Hematopoietic multipotent progenitor cell treated with erythropoietin and hydrocortisone succinate and interleukin-3 and kit ligand, for 8 days (in vitro differentiated cells): ENCODE results near the gene CARD14.
"Not testable (repeated sequence)": the region's sequence is repeated elsewhere in the genome, so short reads cannot be mapped to it uniquely, and the experiment has no call there.

Experiments
- DNase-seq: peaks from one replicate; pipeline ENCODE4 v3.0.0-alpha.2; 2015

Gene CARD14

GRCh38 chr17:80228477-80228876 lies 58.6 kb downstream of the CARD14 start:
- DNase-seq, result no peak

GRCh38 chr17:80229011-80229410 lies 59.2 kb downstream of the CARD14 start:
- no peak for DNase-seq

DNA sequence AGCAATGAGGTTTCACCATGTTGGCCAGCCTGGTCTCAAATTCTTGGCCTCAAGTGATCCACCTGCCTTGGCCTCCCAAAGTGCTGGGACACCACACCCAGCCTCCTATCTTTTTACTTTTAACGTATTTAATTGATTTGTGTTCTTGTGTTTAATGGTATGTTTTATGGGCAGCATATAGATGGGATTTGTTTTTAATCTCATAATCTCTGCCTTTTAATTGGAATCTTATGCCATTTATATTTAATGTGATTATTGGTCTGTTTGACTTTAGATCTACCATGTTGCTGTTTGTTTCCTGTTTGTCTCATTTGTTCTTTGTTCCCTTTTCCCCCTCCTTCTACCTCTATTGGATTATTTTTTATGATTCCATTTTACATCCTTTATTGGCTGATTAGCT lies 62.6 kb downstream of the CARD14 start:
- no peak for DNase-seq

DNA sequence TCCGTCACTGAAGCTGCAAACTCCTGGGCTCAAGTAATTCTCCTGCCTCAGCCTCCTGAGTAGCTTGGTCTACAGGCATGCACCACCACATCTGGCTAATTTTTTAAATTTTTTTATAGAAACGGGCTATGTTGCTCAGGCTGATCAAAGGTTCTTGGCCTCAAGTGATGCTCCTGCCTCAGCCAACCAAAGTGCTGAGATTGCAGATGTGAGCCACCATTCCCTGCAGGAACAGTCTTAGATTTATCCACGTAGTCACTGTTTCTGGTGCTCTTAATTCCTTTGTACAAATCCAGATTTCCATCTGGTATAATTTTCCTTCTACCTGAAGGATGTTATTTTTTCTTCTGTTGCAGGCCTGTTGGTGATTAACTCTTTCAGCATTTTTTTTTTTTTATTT lies 63.4 kb downstream of the CARD14 start:
- DNase-seq, result no peak

GRCh38 chr17:80236911-80237310 lies 67.1 kb downstream of the CARD14 start:
- DNase-seq, result no peak

GRCh38 chr17:80237386-80237785 lies 67.6 kb downstream of the CARD14 start:
- no peak for DNase-seq

DNA sequence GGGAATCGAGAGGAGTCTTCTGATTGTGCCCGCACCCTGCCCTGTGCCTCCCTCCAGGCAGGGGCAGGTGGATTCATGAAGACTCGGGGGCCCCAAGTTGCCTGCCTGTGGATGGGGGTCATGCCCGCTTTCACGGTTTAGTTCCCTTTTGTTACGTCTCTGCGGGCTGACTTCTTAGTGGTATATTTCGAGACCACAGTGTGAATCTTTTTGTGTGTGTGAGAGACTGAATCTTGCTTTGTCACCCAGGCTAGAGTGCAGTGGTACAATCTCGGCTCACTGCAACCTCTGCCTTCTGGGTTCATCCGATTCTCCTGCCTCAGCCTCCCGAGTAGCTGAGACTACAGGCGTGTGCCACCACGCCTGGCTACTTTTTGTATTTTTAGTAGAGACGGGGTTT lies 72.7 kb downstream of the CARD14 start:
- DNase-seq, result no peak

DNA sequence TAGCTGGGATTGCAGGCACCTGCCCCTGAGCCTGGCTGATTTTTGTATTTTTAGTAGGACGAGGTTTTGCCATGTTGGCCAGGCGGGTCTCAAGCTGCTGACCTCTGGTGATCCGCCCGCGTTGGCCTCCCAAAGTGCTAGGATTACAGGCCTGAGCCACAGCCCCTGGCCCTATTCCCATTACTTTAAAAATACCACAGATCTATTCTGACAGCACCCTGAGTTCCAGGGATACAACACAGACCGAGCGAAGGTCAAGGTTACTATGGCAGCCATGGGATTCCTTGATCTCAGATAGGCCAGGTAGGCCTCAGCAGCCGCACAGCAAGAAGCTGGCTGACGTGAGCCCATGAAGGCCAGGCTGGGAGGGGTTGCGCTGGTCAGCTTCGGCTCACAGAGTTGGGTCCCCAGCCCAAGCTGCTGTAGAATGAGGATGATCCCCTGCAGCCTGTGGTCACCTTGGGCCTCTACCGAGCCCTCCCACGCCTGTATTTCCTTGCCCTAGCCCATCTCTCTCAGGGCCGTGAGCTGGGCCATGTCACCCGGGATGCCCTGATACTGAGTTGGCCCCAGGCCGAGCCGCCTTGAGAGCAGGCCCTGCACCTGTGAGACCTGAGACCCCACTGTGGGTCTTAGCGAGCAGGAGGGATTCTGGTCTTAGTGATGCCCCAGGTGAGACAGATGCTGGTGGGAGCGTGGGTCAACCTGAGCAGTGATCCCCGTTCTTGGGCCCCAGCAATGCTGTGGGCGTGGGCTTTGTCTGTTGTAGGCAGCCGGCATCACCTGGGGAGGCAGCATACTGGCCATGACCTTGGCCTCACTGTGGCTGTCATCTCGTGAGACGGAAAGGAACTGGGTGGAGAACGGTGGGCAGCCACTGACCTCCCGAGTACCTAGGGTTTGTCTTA lies 74.0 kb downstream of the CARD14 start:
- DNase-seq, result no peak

DNA sequence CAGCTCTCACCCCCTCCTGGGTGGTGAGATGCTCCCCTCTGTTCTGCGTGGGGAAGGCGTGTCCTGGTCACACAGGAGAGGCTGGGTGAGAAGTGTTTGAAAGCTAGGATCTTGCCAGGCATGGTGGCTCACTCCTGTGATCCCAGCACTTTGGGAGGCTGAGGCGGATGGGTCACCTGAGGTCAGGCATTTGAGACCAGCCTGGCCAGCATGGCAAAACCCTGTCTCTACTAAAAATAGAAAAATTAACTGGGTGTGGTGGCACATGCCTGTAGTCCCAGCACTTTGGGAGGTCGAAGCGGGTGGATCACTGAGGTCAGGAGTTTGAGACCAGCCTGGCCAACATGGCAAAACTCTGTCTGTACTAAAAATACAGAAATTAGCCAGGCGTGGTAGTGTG lies 74.6 kb downstream of the CARD14 start:
- DNase-seq, result not testable (repeated sequence)

- DNase-seq, result no peak
Observed at GRCh38 chr17:80244871-80245509, 75.2 kb downstream of the CARD14 start.

DNA sequence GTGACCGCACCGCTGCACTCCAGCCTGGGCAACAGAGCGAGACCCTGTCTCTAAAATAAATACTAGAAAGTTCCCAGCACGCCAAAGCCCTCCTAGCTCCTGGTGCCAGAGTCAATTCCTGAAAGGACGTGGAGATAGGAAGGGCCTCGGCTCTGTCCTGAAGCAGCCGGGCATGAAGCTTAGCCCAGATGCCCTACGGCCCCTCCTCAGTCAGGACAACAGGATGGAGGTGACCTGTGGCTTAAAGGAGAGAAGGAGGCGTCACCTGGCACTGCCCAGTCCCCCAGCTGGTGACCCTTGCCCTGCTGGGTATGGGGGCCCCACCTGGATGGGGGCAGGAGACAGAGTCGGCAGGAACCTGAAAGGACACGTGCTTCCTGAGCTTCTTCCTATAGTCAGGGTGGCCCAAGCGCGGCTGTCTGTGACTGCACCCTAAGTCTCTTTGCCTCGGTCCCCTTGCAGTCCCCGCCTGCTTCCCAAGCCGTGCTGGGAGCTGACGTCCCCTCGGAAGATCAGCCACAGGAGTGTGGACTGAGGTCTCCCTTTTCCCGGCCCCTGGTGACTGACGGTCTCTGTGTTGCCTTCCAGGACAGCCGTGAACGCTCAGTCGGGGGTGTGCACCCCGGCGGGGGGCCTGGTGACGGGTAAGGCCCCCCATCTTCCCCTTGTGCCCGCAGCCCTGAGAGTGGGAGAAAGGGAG lies 75.9 kb downstream of the CARD14 start:
- no peak for DNase-seq

GRCh38 chr17:80246266-80246681 lies 76.4 kb downstream of the CARD14 start:
- DNase-seq, result no peak

DNA sequence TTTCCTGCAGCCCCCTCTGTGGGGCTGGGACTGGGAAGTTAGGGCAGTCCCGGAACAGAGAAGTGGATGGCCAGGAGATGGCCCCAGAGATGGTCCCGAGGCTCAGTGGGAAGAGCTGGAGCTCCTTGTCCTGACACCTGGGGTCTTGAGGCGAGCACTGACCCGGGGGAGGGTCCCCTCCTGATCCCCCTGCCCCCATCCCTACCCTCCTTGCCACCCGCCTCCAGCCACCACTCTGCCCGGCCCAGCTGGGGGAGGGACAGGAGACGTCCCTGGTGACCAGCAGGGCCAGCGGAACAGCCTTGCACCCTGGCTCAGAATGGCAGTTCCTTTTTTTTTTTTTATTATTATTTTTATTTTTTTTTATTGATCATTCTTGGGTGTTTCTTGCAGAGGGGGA lies 76.9 kb downstream of the CARD14 start:
- no peak for DNase-seq

DNA sequence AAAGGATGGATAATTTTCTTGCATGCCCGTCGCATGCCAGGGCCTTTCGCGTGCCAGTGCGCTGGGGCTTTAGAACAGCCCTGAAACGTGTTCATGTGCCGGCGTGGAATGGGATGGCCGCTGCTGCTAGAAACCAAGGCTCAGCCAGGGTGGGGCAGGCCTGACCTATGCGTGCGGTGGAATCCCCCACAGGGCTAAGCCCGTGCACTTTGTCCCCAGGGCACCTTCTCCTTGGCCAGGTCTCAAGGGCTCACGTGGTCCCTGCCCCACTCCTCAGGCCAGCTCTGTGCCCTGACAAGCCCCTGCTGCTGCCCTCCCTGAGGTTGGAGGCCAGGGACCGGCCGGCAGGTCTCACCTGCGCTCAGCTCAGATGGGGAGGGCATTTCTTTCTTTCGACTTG lies 77.7 kb downstream of the CARD14 start:
- no peak for DNase-seq

DNA sequence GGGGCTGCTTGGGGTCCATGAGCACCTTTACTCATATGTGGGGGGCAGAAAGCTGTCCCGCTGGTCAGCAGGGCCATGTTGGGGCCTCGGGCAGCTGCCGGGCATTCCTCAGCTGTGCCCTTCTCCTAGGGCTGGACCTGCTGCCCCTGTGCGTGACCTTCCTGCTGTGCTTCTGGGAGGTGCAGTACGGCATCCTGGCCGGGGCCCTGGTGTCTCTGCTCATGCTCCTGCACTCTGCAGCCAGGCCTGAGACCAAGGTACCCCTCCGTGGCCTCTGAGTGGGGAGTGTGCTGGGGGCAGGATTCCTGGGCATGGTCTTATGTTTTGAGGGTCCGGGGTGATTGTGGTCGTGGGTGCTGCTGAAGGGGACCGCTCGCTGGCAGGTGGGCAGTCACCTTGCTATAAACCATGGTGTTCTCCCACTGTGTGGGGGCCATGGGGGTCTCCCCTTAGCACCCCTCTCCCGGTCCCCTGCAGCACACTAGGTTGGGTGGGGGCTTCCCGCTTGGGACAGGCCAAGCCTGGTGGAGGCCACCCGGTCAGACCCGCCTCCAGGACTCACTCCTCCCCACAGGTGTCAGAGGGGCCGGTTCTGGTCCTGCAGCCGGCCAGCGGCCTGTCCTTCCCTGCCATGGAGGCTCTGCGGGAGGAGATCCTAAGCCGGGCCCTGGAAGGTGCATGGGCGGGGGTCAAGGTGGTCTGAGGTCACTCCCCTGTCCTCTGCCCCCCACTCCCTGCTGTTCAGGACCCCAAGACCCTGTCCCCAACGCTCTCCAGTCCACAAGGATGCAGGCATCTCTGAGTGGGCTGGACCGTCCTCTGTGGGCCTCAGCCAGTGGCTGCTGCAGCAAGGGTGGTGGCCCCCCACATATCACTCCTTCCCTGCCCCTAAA lies 78.4 kb downstream of the CARD14 start:
- DNase-seq, result no peak

- no peak for DNase-seq
Observed at GRCh38 chr17:80248894-80249710, 79.3 kb downstream of the CARD14 start.

GRCh38 chr17:80251966-80252365 lies 82.1 kb downstream of the CARD14 start:
- DNase-seq, result no peak

- peak; percentile 74 for DNase-seq
Observed at GRCh38 chr17:80252871-80253270, 83.0 kb downstream of the CARD14 start.

DNA sequence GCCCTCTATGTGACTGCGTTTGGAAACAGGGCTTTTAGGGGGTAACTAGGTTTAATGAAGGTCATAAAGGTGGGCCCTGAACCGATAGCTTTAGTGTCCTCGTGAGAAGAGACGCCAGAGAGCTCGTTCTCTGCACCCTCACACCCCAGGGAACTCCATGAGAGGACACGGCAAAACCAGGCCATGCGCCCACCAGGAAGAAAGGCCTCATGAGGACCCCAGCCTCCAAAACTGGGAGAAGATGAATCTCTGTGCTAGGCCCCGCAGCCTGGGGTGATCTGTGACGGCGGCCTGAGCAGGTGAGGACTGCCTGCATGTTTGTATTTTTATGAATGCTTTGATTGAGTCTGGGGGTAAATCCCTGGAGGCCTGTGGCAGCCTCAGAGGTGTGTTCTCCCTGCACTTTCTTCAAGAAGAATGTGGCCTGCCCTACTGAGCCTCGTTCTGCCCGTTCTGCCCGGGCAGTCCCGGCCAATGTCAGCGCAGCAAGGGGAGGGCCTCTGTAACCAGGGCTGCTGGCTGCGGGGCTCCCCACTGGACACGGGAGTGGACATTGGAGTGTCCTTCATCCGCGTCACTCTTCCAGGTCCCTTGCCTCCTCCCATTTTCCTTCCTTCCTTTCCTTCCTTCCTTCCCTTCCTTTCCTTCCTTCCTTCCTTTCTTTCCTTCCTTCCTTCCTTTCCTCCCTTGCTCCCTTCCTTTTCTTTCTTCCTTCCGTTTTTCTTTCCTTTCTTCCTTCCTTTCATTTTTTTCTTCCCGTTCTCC lies 84.0 kb downstream of the CARD14 start:
- no peak for DNase-seq

DNA sequence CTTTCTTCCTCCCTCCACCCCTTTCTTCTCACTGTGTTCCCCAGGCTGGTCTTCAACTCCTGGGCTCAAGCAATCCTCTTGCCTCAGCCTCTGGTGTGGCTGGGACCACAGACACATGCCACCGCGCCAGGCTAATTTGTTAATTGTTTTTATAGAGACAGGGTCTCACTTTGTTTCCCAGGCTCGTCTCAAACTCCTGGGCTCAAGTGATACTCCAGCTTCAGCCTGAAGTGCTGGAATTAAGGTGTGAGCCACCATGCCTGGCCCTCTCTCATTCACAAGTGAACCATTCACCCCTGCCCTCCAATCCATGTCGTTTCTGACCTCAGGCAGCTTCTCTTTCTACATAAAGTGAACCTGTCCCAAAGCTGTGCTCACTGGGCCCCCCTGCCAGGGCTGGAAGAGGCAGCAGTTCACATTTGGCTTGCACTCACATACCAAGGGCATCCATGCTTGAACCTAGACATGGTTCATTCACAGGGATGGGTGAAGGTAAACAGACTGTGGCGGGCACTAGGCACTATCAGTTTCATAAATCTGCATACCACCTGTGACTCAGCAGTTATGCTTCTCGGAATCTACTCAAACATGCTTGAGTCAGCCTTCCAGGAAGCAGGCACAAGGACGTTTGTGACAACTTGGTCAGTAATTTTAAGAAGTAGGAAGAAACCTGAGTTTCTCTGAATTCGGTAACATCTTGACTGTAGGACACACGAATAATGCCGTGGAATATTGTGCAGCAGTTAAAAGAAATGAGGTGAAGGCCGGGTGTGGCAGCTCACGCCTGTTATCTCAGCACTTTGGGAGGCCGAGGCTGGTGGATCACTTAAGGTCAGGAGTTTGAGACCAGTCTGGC lies 84.8 kb downstream of the CARD14 start:
- peak; percentile 97 for DNase-seq
